GM03348 (cell line): ENCODE data around the gene SH2D1B.
"Not testable (repeated sequence)": the region's sequence is repeated elsewhere in the genome, so short reads cannot be mapped to it uniquely, and the experiment has no call there.

Experiments
- DNase-seq: peaks from one replicate; pipeline ENCODE4 v3.0.0; 2012; ENCODE audit warnings: low spot score

Gene SH2D1B

DNA sequence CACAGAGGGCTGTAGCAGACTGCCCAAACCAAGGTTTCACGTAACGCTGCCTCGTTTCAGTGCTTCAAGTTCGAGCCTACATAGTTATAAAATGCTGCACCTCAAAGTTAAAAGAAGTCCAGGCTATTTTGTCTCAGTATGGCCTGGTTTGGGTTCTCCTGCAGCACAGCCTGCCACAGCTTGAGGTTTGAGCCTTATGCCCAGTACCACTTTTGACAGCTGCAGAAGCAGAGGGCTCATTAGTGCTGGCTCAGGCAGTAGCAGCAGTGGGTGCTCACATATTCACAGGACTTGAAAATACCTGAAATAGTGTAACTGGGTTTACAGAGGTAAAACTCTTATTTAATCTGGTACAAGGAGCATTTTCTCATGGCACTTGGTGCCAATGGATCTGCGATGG lies 50.6 kb downstream of the SH2D1B start:
- DNase-seq, result no peak

DNA sequence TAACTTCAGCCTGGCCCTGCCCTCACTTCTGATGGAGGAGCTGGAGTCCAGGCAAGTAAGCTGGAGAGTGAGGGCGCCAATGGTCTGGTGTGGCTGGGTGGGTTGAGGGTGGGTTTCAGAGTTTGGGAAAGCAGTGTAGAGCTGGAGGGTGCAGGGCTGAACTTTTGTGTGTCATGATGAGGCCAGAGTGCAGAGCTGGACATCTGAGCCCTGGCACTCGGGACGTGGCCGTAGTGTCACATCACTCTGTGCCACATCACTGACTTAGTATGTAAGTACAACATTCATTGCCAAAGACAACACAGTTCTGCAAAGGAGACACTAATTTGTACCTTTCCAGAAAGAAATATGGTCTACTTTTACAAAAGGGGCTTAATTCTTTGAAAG lies 51.1 kb downstream of the SH2D1B start:
- no peak for DNase-seq

DNA sequence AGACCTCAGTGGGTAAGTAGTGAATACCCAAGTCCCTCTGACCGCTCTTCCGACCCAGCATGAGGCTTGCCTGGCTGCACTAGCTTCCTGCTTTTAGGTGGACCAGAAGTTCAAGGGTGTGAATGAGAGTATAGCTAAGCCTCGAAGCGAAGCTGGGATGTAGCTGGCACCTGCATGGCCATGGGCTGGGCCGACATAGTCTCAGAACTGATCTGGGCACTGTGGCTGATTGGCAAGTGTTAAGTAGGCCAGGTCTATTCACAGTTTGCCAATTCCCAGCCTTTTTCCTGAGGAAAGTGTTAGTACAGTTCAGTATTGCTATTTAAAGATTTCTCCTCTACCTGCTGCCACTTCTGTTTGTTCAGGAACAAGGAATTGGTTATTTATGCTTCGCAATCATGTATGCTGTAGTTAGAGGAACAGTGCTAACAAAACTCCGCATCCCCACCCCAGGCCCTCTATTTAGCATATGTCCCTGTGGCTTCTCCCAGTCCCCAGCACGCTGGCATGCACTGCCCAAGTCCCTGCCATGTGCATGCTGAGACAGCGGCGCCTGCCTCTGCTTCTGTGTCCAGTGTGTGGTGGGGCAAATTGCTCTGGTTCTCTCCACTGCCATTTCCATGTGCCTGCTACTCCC lies 51.6 kb downstream of the SH2D1B start:
- DNase-seq, result no peak

DNA sequence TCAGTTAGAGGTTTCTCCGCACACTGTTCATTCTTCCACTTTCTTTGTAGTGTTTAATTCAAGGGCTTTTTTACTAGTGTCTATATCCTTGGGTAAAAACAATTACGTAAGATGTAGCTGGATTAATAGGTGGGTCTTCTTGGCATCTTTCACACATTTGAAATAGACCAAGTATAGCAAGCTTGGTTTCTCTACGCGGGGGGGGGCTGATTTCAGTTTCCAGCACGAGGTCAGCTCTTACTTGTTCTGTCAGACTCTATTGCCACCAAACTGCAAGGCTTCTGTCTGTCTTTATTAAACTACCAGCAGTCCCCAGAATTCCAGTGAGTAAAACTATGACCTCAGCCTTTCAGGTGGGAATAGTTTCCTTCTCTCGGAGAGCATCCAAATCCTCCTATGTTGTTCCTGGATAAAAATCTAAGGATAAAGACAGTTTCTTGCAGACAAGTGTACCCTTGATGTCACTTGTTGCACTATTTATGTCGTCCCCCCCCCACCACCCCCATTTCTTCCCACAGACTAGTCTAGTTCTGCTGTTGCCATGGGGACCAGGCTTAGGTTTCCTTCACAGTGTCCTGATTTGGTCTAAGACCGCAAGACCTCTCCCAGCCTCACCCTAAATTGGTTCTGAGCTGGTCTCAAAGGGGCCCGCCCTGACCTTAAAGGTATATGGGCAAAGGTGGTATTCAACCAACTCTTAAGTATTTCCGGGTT lies 52.3 kb downstream of the SH2D1B start:
- no peak for DNase-seq

DNA sequence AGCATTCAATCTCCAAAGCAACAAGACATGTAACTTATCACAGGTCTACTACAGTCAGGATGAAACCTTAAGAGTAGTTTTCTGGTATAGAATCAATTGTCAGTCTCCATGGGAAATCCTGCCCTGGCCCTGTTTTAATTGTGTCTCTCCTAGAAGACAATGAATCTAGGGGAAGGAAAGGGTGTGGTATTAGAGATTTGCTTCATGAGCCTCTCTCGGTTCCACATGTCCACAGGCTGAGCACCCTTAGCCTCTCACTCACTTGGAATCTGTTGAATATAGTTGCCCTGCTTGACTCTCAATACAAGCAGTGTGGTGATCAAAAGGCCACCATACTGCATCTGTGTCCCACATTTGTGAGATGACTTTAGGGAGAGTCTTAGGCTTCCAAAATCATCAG lies 53.0 kb downstream of the SH2D1B start:
- DNase-seq, result no peak

DNA sequence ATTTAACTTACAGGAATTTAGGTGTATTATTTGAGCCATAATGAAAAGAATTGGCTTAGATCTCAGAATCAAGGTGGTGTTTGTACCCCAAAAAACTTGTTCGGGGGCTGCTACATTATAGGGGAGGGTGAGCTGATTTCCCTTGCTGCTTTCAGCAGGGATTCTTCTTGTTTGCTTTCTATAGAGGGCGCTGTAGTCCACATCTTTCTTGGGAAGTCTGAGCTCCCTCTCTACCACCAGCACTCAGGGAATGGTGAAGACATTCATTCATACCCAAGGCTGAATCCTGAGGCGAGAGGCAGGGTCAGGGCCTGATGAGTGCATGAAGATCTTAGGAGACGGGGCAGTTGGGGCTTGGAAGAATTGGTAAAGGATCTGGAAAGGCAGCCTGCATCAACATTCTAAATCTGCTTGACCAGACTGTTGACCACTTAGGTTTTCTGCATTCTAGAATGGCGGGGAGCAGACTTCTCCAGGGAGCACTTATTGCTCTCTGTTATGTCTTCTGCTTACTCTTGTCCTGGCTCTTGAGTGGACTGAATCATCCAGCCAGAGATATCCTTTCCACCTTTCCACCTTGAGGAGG lies 54.2 kb downstream of the SH2D1B start:
- DNase-seq, result peak; percentile 67

DNA sequence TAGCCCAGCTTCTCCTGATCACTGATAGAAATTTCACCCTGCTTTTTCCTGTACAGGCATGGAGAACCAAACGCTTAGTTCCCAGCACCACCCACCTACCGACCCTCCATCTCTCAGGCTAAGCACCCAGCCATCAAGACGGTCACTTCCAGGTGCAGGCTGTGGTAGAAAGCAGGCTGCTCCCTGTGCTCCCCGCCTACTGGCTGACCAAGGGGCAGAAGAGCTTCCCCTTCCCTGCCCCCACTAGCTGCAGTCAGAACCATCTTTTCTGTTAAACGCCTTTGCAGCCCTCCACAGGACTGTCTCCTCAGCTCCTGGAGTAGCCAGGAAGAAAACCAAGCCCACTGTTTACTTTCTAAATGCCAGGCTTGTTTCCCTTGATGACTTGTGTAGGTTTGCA lies 58.2 kb downstream of the SH2D1B start:
- DNase-seq, result no peak

DNA sequence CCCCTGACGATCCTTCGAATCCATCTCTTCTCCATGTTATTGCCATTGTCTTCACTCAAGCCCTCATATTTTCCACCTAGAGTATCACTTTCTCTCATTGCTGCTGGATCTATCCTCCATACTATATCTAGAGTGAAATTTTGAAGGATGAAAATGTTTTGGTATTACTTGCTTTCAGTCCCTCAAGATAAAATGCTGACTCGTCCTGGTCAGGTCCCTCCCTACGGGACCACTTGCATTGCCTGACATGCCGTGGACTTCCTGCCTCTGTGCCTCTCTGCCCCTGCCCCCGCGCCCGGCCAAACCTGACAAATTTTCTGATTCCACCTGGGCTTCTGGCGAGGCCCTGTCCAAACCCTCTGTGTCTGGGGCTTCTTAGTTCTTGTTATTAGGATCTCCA lies 58.9 kb downstream of the SH2D1B start:
- DNase-seq, result no peak

DNA sequence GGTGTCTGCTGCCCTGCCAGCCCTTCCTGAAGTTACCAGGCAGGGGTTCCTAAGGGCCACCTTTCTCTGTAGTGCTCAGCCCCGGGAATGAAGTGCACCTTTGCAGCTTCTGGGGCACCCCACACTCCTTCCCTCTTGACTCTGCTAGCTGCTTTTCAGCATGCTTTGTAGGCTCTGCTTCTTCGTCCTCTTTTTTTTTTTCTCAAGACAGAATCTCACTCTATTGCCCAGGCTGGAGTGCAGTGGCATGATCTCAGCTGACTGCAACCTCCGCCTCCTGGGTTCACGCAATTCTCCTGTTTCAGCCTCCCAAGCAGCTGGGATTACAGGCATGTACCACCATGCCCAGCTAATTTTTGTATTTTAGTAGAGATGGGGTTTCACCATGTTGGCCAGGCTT lies 60.1 kb downstream of the SH2D1B start:
- not testable (repeated sequence) for DNase-seq

DNA sequence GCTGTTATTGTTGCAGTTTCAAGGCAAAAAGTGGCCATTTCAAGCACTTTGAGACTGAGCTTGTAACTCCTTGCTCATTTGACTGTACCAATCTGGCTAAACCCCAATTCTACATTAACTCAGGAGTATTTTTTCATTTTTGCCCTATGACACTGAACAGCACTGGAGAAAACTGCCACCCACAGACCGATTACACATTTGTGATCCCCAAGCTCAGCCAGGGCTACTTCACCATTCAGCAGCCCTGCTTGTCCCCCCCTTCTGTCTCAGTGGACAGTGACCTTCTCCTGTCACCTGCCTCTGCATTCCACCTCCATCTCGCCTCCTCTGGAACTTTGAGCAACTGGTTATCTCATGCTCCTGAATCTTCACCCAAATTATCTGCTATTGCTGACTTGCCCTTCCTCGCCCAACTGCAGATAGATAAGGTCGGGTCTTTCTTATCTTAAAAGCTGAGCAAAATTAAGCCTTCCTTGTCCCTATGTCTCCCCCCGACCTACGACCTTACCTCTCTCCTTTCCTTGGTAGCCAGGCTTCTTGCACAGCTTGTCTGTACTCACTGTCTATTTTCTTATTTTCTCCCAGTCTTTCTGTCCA lies 60.6 kb downstream of the SH2D1B start:
- DNase-seq, result no peak

DNA sequence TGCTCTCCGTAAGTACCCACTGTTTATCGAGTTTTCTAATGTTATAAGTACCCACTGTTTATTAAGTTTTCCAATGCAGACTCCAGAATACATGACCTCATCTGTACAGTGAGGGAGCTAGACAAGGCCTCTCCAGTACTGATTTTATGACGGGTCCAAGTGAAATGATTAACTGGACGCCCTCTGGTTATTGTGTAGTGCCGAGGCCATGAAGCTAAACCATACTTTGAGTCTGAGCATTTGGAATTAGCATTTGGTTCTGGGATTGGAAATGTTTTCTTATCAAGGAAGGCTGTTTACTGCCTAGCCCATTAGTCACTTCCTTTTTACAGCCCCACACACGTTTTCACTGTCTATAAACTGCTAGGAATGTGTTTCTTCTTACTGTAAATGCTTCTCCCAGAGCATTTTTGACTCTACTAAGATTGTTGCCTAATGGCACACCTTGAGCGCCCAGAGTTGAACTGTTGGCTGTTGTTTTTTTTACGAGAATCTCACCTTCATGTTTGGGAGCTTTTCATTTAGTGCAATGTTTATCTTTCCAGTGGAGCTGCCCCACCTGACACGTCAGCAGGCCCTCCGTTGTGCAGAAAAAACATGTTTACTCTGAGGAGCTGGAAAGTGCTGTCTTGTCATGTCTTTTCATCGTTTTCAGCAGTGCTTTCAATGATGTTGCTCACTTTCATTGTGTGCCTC lies 62.2 kb downstream of the SH2D1B start:
- DNase-seq, result peak; percentile 81

DNA sequence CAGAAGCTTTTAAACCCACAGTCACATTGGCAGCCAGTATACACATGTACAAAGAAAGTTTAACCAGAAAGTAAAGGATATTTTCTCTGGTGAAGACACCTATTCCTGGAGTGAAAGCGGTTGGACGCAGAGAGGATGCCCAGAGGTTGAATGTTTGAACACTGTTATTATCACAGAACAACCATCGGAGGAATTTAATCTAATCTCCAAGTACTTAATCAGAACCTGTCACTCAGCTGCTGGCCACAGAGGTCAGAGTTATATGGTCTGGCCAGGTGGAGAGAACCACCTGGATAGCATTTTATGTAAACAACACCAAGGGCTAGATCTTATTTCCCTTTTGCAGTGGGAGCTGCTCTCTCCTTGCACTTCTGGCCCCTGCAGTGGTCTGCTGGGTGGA lies 64.7 kb downstream of the SH2D1B start:
- DNase-seq, result no peak
